Mucosa of descending colon (tissue), 3 donors: Measurements from ENCODE around the gene SEMA6A. TPM values are rescaled to one million over a fixed set of nuclear protein-coding genes. Genes with fewer than 3 reads are reported as not detected.

Experiments used
- ATAC-seq: fragments of 200-7000 bp; cut with Tn5 transposase; one replicate; pipeline ENCODE4 v1.9.1; 2020; ENCODE audit warnings: mild to moderate bottlenecking, moderate library complexity
- DNase-seq, 3 donors: peaks; one replicate each; pipeline ENCODE4 v3.0.0-alpha.2; 2020
- H3K36me3 ChIP-seq: fragments of 200-600 bp; one replicate; pipeline ENCODE4 v1.8.0; 2021; ENCODE audit warnings: low read depth, mild to moderate bottlenecking
- H3K4me1 ChIP-seq: fragments of 200-600 bp; one replicate; pipeline ENCODE4 v1.8.0; 2021; ENCODE audit warnings: low read depth, mild to moderate bottlenecking
- H3K4me3 ChIP-seq: fragments of 200-600 bp; one replicate; pipeline ENCODE4 v1.8.0; 2021; ENCODE audit warnings: mild to moderate bottlenecking
- H3K9me3 ChIP-seq: fragments of 200-600 bp; one replicate; pipeline ENCODE4 v1.8.0; 2021; ENCODE audit warnings: mild to moderate bottlenecking
- CTCF ChIP-seq: fragments of 200-600 bp; IDR thresholded peaks from one replicate; pipeline ENCODE4 v1.8.0; 2022; ENCODE audit warnings: antibody characterized with exemption, mild to moderate bottlenecking
- intact Hi-C, 2 donors: fragments of 100-400 bp; cut with DNase I in 1 of 2; cut with micrococcal nuclease in 1 of 2; formaldehyde crosslinking; loops; one replicate each; pipeline versions ENCODE4 v1.11.0 to v1.11.1; 2022; cut with DNase I, micrococcal nuclease
- total RNA-seq, 3 donors: library from RNA; stranded (reverse); fragmentation: NEBNext Ultra II Directional in 2 of 3; extraction: Animal tissue kit (Norgen Biotek cat#: 25700) in 2 of 3; gene quantifications; one replicate each; pipeline versions ENCODE4 v1.2.1 to v1.2.4, GENCODE V29; 2021 to 2023
- donor health status: DM: no; HTN: no; CAD: no; lungs with moderate emphysema.
- donor health status: DM: no; HTN: no; CAD: no.
- donor health status: DM: no; HTN: yes; CAD: no.

The SEMA6A gene
- total RNA-seq, 3 donors from 2014 or later: 90.0 to 137 (median 106) TPM

DNA sequence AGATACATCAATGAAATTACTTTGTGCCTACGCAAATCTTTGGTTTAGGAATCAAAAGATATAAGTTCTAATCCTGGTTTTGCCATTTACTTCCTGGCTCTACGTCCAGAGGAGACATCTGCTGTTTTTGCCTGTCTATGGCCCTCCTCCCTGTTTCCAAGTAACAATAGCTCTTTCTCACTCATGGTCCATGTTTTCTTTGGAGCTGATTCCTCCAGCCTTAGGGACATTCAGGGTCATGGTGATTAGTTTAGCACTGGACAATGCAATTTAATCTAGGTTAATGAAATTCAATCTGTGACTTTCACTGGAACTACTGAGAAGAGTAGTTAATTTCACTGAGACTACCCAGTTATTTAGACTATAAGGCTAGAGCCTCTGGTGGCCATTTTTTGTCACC, 170.6 kb downstream of the SEMA6A start:
- TF ChIP-seq CTCF: no peak

GRCh38 chr5:116402235-116402634, 172.4 kb downstream of the SEMA6A start:
- no peak for DNase-seq
- TF ChIP-seq CTCF: no peak
- H3K4me1 ChIP-seq: no peaks in the 10 kb centered on the region
- intact Hi-C loops: no loop called here
- H3K9me3 ChIP-seq: no peaks in the 10 kb centered on the region
- no peak overlapping the region for H3K4me3 ChIP-seq
- no peaks in the 10 kb centered on the region for H3K36me3 ChIP-seq
- ATAC-seq: no peak

More for the DNA sequence above, 170.6 kb downstream of the SEMA6A start:
- DNase-seq (no peak), ATAC-seq (no peak)
- Histone ChIP-seq H3K36me3 (no peaks in the 10 kb centered on the region), H3K4me3 (no peak overlapping the region), H3K4me1 (no peaks in the 10 kb centered on the region), H3K9me3 (no peaks in the 10 kb centered on the region)
- intact Hi-C loops: no loop called here

DNA sequence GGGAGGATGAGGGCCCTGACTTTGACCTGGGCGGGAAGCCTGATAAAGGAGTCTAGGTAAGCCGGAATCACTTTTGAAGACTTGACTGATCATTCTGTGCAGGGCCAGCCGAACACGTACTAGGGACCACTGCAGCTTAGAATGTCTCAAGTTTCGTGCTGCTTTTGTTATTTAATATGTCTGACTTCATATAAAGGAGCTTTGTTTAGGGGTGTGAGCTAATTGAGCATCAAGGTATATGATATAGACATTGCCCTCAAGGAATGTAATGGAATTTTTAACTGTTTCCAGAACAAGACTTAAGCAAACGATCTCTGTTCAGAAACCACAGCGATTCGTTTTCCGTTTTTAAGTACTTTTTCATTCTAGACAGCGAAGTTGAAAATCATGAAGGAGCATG, 173.0 kb downstream of the SEMA6A start:
- no peaks in the 10 kb centered on the region for H3K9me3 ChIP-seq
- H3K36me3 ChIP-seq: no peaks in the 10 kb centered on the region
- intact Hi-C loops: no loop called here
- DNase-seq (no peak), ATAC-seq (no peak)
- H3K4me3 ChIP-seq: no peak overlapping the region
- no peak for TF ChIP-seq CTCF
- H3K4me1 ChIP-seq: no peaks in the 10 kb centered on the region

DNA sequence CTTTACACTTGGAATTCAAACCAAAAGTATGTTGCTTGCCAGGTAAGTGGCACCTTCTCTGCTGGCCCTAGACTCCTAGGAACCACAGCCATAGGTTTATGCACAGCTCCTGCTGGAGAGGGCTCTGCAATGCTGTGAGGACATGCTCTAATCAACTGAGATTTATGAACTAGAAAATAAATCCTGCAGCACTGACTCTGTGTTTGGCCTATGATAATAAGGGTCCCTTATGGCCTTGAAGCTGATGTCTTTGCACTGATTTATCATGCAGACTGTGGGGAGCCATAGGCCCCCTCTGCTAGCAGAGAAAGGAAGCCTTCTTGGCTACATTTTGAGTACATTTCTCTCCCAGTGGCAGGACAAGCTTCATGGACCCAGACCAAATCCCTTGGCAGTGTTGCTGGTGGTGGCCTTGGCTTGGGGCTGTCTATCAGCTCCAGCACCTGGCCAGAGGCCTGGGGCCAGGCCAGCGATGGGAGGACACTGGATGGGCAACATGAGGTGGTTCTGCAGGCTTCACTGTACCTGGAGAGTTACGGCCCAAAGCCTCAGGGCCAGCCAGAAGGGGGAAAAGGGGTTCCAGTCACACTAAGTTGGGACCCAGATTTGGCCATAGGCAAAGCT, 178.0 kb downstream of the SEMA6A start:
- Histone ChIP-seq H3K36me3 (no peaks in the 10 kb centered on the region), H3K9me3 (no peaks in the 10 kb centered on the region), H3K4me1 (no peaks in the 10 kb centered on the region), H3K4me3 (no peak overlapping the region)
- no peak for TF ChIP-seq CTCF
- intact Hi-C loops: no loop called here
- DNase-seq (no peak), ATAC-seq (no peak)

GRCh38 chr5:116395631-116396203, 178.9 kb downstream of the SEMA6A start:
- no peak for TF ChIP-seq CTCF
- no peaks in the 10 kb centered on the region for H3K9me3 ChIP-seq
- intact Hi-C loops: no loop called here
- H3K4me3 ChIP-seq: no peak overlapping the region
- ATAC-seq: no peak
- no peaks in the 10 kb centered on the region for H3K4me1 ChIP-seq
- no peak for DNase-seq
- H3K36me3 ChIP-seq: no peaks in the 10 kb centered on the region
